GM12878 (cell line): Measurements from ENCODE around the gene MAX. TPM values are rescaled to one million over a fixed set of nuclear protein-coding genes. Genes with fewer than 3 reads are reported as not detected.

Experiments
- ATAC-seq: fragments of 200-7000 bp; cut with Tn5 transposase; 3 replicates; pipeline ENCODE4 v1.9.1; 2020; ENCODE audit warnings: mild to moderate bottlenecking, moderate library complexity
- BruUV-seq: library from RNA; stranded (reverse); fragments of 400-500 nt; replicated peaks from 2 replicates; lab custom pipeline; 2021; lab: Mats Ljungman, UMichigan
- CTCF ChIA-PET: fragments of 300-600 bp; sonication (Branson Sonifier 250); formaldehyde crosslinking; extraction: SDS; loops from one replicate; lab custom pipeline; 2021; ENCODE audit warnings: inconsistent platforms; lab: Yijun Ruan, JAX
- POLR2A ChIA-PET: fragments of 350-600 bp; formaldehyde crosslinking; extraction: SDS; loops from one replicate; lab custom pipeline; 2021; ENCODE audit warnings: inconsistent platforms; lab: Charles Lee
- RAD21 ChIA-PET: fragments of 300-600 bp; sonication (Branson Sonifier 250); formaldehyde crosslinking; loops from one replicate; lab custom pipeline; 2023; ENCODE audit warnings: antibody characterized with exemption; ENCODE audit not compliant: unreplicated experiment; lab: Charles Lee
- SMC1A ChIA-PET: fragments of 300-600 bp; sonication (Branson Sonifier 250); formaldehyde crosslinking; loops from one replicate; lab custom pipeline; 2023; ENCODE audit not compliant: unreplicated experiment, uncharacterized antibody; lab: Charles Lee
- DNase-seq: peaks from one replicate; pipeline ENCODE4 v3.0.0-alpha.2; 2011; ENCODE audit warnings: low read depth, low spot score
- FAIRE-seq: peaks from 3 replicates; lab custom pipeline; 2011; peaks lifted over from hg19 to GRCh38; lab: Jason Lieb, UNC
- H2AFZ ChIP-seq: 2 replicates; pipeline ENCODE4 v1.6.0; 2011; ENCODE audit warnings: low read depth, low read length, control low read depth; ENCODE audit not compliant: control insufficient read depth
- H3K27ac ChIP-seq: 2 replicates; pipeline ENCODE4 v1.5.1; 2011; ENCODE audit warnings: control low read depth; ENCODE audit not compliant: control insufficient read depth, insufficient read depth
- H3K27me3 ChIP-seq, 2 experiments: replicated peaks in 1 of 2; 2 replicates each; pipeline versions ENCODE4 v1.6.0 to v1.6.1; 2011; ENCODE audit warnings: low read length in 1 of 2; ENCODE audit not compliant: control insufficient read depth in 2 of 2, insufficient read depth in 2 of 2
- H3K36me3 ChIP-seq, 2 experiments: 2 replicates each; pipeline ENCODE4 v1.5.1; 2011; ENCODE audit warnings: low read length in 1 of 2; ENCODE audit not compliant: control insufficient read depth in 2 of 2, insufficient read depth in 2 of 2
- H3K4me1 ChIP-seq: 2 replicates; pipeline ENCODE4 v1.6.1; 2011; ENCODE audit warnings: mild to moderate bottlenecking, low read length, moderate library complexity, mixed read lengths; ENCODE audit not compliant: control insufficient read depth, insufficient read depth
- H3K4me2 ChIP-seq: 2 replicates; pipeline ENCODE4 v1.6.0; 2011; ENCODE audit warnings: control low read depth; ENCODE audit not compliant: control insufficient read depth, insufficient read depth
- H3K4me3 ChIP-seq: fragments of 200-600 bp; sonication (generic); 2 replicates; pipeline ENCODE4 v1.5.1; 2016
- H3K79me2 ChIP-seq: 2 replicates; pipeline ENCODE4 v1.6.0; 2011; ENCODE audit warnings: low read length; ENCODE audit not compliant: control insufficient read depth, insufficient read depth
- H3K9ac ChIP-seq: 2 replicates; pipeline ENCODE4 v1.8.0; 2011; ENCODE audit warnings: low read length, control low read depth, mixed read lengths; ENCODE audit not compliant: control insufficient read depth, insufficient read depth
- H3K9me3 ChIP-seq: replicated peaks from 3 replicates; pipeline ENCODE4 v1.5.1; 2011; ENCODE audit warnings: mild to moderate bottlenecking, low read length; ENCODE audit not compliant: control insufficient read depth, insufficient read depth
- H4K20me1 ChIP-seq: 2 replicates; pipeline ENCODE4 v1.6.0; 2011; ENCODE audit not compliant: control insufficient read depth, insufficient read depth
- FOS ChIP-seq: IDR thresholded peaks from 3 replicates; pipeline ENCODE4 v1.6.1; 2011; ENCODE audit warnings: borderline replicate concordance; ENCODE audit not compliant: insufficient read length; ENCODE audit errors: extremely low read depth
- FOXM1 ChIP-seq: IDR thresholded peaks from 2 replicates; pipeline ENCODE4 v1.6.1; 2012; ENCODE audit warnings: low read depth, mild to moderate bottlenecking, inconsistent platforms, low read length, moderate library complexity
- HDAC6 ChIP-seq: fragments of 200-600 bp; sonication (generic); IDR thresholded peaks from one replicate; pipeline ENCODE4 v1.8.0; 2017; ENCODE audit warnings: antibody characterized with exemption; ENCODE audit not compliant: unreplicated experiment
- IKZF1 ChIP-seq: fragments of 450-650 bp; conservative IDR thresholded peaks from 2 replicates; pipeline ENCODE4 v1.6.1; 2017; ENCODE audit warnings: antibody characterized with exemption, mild to moderate bottlenecking
- MTA3 ChIP-seq: IDR thresholded peaks from 2 replicates; pipeline ENCODE4 v1.6.1; 2012; ENCODE audit warnings: low read length, inconsistent platforms, borderline replicate concordance
- MYC ChIP-seq: IDR thresholded peaks from 2 replicates; pipeline ENCODE4 v1.6.1; 2011; ENCODE audit warnings: mild to moderate bottlenecking, low read length, moderate library complexity, inconsistent platforms; ENCODE audit not compliant: insufficient read depth, insufficient replicate concordance, insufficient read length, severe bottlenecking
- NFIC ChIP-seq: IDR thresholded peaks from 2 replicates; pipeline ENCODE4 v1.6.1; 2012; ENCODE audit warnings: low read depth, mild to moderate bottlenecking, inconsistent platforms, low read length, moderate library complexity
- RB1 ChIP-seq: fragments of 450-650 bp; formaldehyde crosslinking; IDR thresholded peaks from 2 replicates; pipeline ENCODE4 v1.6.1; 2017; ENCODE audit warnings: mild to moderate bottlenecking, borderline replicate concordance
- ZBTB40 ChIP-seq: fragments of 450-650 bp; IDR thresholded peaks from 2 replicates; pipeline ENCODE4 v1.6.1; 2016; ENCODE audit warnings: mild to moderate bottlenecking, moderate library complexity, borderline replicate concordance
- ZNF384 ChIP-seq: IDR thresholded peaks from 2 replicates; pipeline ENCODE4 v1.6.1; 2012; ENCODE audit warnings: low read depth, mild to moderate bottlenecking, low read length, improper control_type of control experiment, borderline replicate concordance
- ZZZ3 ChIP-seq: IDR thresholded peaks from 2 replicates; pipeline ENCODE4 v1.6.1; 2011; ENCODE audit warnings: low read depth; ENCODE audit not compliant: control insufficient read depth, insufficient read length
- WGBS: methylation state at CpG from one replicate; pipeline ENCODE4 v1.1.6; 2016; ENCODE audit warnings: low lambda C conversion rate; ENCODE audit not compliant: insufficient replicate concordance, insufficient coverage; ENCODE audit errors: missing lambda C conversion rate; 5-methylcytosine and 5-hydroxymethylcytosine counted together
- in situ Hi-C: fragments of 300-500 bp; cut with MboI; formaldehyde crosslinking; loops from 9 replicates; pipeline ENCODE4 v1.14.3; 2018; ENCODE audit warnings: mixed read lengths
- intact Hi-C: fragments of 100-400 bp; cut with micrococcal nuclease; formaldehyde crosslinking; loops from one replicate; pipeline ENCODE4 v1.14.2; 2022; ENCODE audit not compliant: unreplicated experiment
- polyA plus RNA-seq, 11 experiments: library from polyadenylated mRNA; depleted of rRNA in 4 of 11; unstranded in 6 of 11; stranded (reverse) in 5 of 11; fragments of >200 nt; fragmentation: Nextera tagmentation in 4 of 11; fragmentation: Illumina TruSeq in 1 of 11; extraction: Ambion mirVana in 4 of 11; extraction: Trizol in 1 of 11; gene quantifications; 1 replicate in 1 of 11; 2 replicates in 10 of 11; pipeline versions ENCODE4 v1.2.1 to v1.2.3, GENCODE V29; 2011 to 2016; ENCODE audit warnings: inconsistent platforms in 2 of 11, missing spikeins in 2 of 11, low read depth in 1 of 11
- total RNA-seq, 4 experiments: library from RNA; depleted of rRNA in 3 of 4; stranded (reverse); fragments of >200 nt in 3 of 4; fragmentation: Illumina TruSeq in 1 of 4; extraction: Trizol in 1 of 4; gene quantifications; 2 replicates each; pipeline versions ENCODE4 v1.2.1 to v1.2.3, GENCODE V29; 2013 to 2021
- TF ChIP-seq, protein P1 (sequence below): IDR thresholded peaks from 2 replicates; pipeline ENCODE4 v1.6.1; 2012; ENCODE audit warnings: low read depth, low read length, improper control_type of control experiment
- TF ChIP-seq, protein P2 (sequence below): IDR thresholded peaks from 2 replicates; pipeline ENCODE4 v1.6.1; 2012; ENCODE audit warnings: mild to moderate bottlenecking, low read depth, low read length

Gene MAX
- total and polyA plus RNA-seq, 10 of the 15 experiments (the other 5 are each of a cell fraction or from before 2014, with no cell fraction given) = 21.5 to 122 (median 67.5) TPM

DNA sequence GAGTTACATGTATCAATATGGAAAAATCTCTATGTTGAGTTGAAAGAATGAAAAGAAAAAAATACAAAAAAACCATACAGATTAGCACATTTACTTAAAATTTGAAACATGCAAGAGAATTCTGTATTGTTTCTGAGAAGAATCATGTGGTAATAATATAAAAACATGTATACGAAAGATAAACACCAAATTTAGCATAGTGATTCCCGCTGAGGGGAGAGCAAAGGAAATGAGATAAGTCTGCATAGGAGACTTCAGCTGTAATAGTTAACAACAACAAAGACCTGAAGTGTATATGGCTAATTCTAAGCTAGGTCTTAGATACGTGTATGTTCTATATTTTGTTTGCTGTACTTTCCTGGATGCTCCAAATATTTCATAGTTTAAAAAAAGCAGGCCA is 69.1 kb downstream of the MAX start (continued):
- no peak for TF ChIP-seq FOXM1
- TF ChIP-seq, all 136 proteins: peak for 0

DNA sequence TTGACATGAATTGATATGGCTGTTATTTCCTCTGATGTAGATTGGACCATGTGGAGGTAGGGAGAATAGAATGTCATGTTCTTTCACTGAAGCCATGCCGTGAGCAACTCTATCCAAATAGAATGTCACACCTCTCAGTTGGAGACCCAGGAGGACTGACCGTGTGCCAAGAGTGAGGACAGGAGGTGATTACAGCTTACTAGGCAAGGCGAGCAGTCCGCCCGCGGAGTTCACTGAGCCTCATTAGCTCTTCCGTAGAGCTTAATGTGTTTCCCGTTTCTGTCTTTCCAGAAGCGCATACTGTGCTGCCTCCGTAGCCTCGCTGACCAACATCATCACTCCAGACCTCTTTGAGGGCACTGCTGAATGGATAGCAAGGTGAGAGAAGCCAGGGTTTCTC is 70.0 kb downstream of the MAX start:
- intact Hi-C loops (no loop called here), in situ Hi-C loops (no loop called here)
- FAIRE-seq (no peak), ATAC-seq (no peak), DNase-seq (no peak)
- H3K9ac ChIP-seq = no peak overlapping the region
- H3K36me3 ChIP-seq = peaks cover 3 to 42% of the 10 kb centered on the region in 2 experiments
- CTCF ChIA-PET = no interaction called here
- SMC1A ChIA-PET = no interaction called here
- no peaks in the 10 kb centered on the region for H3K9me3 ChIP-seq
- whole genome bisulfite sequencing = 98% methylated on average over 11 of the region's 11 CpGs
- H4K20me1 ChIP-seq = no peaks in the 10 kb centered on the region
- RAD21 ChIA-PET = no interaction called here
- H3K79me2 ChIP-seq = no peaks in the 10 kb centered on the region
- POLR2A ChIA-PET = no interaction called here
- H3K4me1 ChIP-seq = no peaks in the 10 kb centered on the region
- H3K27me3 ChIP-seq = no peaks in the 10 kb centered on the region
- no peak overlapping the region for H3K4me2 ChIP-seq
- no TSS peak for BruUV-seq
- no peak overlapping the region for H3K4me3 ChIP-seq
- H2AFZ ChIP-seq = no peak overlapping the region
- H3K27ac ChIP-seq = no peak overlapping the region
- no peak for TF ChIP-seq NFIC
- TF ChIP-seq ZBTB40 = no peak
- TF ChIP-seq, protein P1, sequence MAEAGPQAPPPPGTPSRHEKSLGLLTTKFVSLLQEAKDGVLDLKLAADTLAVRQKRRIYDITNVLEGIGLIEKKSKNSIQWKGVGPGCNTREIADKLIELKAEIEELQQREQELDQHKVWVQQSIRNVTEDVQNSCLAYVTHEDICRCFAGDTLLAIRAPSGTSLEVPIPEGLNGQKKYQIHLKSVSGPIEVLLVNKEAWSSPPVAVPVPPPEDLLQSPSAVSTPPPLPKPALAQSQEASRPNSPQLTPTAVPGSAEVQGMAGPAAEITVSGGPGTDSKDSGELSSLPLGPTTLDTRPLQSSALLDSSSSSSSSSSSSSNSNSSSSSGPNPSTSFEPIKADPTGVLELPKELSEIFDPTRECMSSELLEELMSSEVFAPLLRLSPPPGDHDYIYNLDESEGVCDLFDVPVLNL = no peak
- no peak for TF ChIP-seq ZNF384
- no peak for TF ChIP-seq MYC
- no peak for TF ChIP-seq IKZF1
- no peak for TF ChIP-seq FOS
- TF ChIP-seq, protein P2, sequence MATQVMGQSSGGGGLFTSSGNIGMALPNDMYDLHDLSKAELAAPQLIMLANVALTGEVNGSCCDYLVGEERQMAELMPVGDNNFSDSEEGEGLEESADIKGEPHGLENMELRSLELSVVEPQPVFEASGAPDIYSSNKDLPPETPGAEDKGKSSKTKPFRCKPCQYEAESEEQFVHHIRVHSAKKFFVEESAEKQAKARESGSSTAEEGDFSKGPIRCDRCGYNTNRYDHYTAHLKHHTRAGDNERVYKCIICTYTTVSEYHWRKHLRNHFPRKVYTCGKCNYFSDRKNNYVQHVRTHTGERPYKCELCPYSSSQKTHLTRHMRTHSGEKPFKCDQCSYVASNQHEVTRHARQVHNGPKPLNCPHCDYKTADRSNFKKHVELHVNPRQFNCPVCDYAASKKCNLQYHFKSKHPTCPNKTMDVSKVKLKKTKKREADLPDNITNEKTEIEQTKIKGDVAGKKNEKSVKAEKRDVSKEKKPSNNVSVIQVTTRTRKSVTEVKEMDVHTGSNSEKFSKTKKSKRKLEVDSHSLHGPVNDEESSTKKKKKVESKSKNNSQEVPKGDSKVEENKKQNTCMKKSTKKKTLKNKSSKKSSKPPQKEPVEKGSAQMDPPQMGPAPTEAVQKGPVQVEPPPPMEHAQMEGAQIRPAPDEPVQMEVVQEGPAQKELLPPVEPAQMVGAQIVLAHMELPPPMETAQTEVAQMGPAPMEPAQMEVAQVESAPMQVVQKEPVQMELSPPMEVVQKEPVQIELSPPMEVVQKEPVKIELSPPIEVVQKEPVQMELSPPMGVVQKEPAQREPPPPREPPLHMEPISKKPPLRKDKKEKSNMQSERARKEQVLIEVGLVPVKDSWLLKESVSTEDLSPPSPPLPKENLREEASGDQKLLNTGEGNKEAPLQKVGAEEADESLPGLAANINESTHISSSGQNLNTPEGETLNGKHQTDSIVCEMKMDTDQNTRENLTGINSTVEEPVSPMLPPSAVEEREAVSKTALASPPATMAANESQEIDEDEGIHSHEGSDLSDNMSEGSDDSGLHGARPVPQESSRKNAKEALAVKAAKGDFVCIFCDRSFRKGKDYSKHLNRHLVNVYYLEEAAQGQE = no peak
- no peak for TF ChIP-seq RB1
- no peak for TF ChIP-seq ZZZ3
- no peak for TF ChIP-seq HDAC6
- no peak for TF ChIP-seq MTA3
